GM12891 (cell line): ENCODE results near the gene MESP2.

ENCODE experiments used
- DNase-seq: peaks from one replicate; pipeline ENCODE4 v3.0.0; 2011; ENCODE audit warnings: low spot score; ENCODE audit not compliant: insufficient read length
- FAIRE-seq: peaks from 2 replicates; lab custom pipeline; 2011; peaks lifted over from hg19 to GRCh38; lab: Jason Lieb, UNC
- PAX5 ChIP-seq: IDR thresholded peaks from 2 replicates; pipeline ENCODE4 v1.6.1; 2011; ENCODE audit warnings: low read length, moderate library complexity, mild to moderate bottlenecking; ENCODE audit not compliant: insufficient read depth, severe bottlenecking
- POLR2A ChIP-seq: IDR thresholded peaks from 2 replicates; pipeline ENCODE4 v1.6.1; 2011; ENCODE audit warnings: low read depth, low read length, control low read depth
- POLR2AphosphoS5 ChIP-seq: IDR thresholded peaks from 2 replicates; pipeline ENCODE4 v1.6.1; 2011; ENCODE audit warnings: low read depth, low read length, control low read depth
- POU2F2 ChIP-seq: IDR thresholded peaks from 2 replicates; pipeline ENCODE4 v1.6.1; 2011; ENCODE audit warnings: low read depth, mild to moderate bottlenecking, control low read depth, low read length, moderate library complexity
- SPI1 ChIP-seq: IDR thresholded peaks from 2 replicates; pipeline ENCODE4 v1.6.1; 2011; ENCODE audit warnings: low read depth, low read length, control low read depth
- TAF1 ChIP-seq: IDR thresholded peaks from 2 replicates; pipeline ENCODE4 v1.6.1; 2011; ENCODE audit warnings: low read depth, low read length, control low read depth

Gene MESP2

DNA sequence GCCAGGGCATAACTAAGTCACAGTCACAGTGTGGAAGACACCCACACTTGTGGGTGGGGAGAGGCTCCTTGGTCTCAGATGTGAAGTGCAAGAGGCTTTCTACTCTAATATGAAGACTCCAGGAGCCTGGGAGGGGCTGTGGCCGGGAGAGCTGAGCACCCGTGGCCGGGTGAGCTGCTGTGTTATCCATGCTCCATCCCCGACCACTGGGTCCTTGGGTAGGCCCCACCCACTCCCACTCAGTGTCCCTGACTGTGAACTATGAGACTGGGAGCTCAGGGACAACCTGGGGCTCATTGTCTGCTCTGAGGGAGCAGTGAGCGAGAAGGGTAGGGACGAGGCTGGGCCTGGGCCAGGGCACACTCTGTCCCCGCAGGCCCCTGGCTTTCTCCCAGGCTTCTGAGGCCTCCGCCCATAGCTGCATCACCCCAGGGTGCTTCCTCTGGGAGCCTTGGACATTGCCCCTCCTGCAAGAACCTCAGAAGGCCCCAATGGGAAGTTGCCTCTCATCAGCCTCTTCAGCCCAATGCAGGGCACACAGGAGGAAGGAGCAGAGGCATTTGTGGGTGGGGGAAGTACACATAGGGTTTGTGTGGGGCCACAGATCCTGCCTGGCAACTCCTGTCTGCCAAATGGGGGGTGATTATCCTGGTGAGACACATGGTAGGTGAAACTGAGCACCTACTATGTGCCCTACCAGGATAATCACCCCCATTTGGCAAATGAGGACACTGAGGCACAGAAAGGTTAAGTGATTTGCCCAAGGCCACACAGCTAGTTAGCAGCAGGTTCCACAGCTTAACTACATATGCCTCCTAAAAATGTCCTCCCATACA, 36.1 kb downstream of the MESP2 start:
- FAIRE-seq: no peak
- DNase-seq: no peak
- no peak for TF ChIP-seq POLR2AphosphoS5
- no peak for TF ChIP-seq PAX5
- TF ChIP-seq POLR2A: no peak
- no peak for TF ChIP-seq SPI1
- TF ChIP-seq TAF1: no peak
- TF ChIP-seq POU2F2: no peak

DNA sequence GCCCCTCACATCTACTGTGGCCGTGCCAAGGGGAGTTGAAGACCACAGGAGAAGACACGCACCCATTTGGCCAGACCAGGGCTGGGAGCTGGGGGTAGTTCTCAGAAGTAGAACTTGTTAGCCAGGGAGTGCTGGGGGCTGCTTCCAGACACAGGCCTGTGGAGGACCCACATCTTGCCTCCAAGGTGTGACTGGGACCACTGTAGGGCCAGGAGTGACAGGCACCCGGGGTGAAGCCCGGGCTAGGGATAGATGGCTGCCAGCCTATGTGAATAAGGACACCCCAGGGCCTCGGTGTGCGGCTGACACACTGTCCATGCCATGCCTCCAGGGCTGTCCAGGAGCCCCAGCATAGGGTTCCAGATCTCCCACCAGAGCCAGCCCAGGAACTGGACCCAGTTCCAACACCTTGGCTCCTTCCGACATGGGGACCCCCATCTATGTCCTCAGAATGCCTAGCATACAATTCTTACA, 36.8 kb downstream of the MESP2 start:
- no peak for FAIRE-seq
- TF ChIP-seq POU2F2 (no peak), TAF1 (no peak), SPI1 (no peak), POLR2A (no peak), POLR2AphosphoS5 (no peak), PAX5 (no peak)
- DNase-seq: no peak

DNA sequence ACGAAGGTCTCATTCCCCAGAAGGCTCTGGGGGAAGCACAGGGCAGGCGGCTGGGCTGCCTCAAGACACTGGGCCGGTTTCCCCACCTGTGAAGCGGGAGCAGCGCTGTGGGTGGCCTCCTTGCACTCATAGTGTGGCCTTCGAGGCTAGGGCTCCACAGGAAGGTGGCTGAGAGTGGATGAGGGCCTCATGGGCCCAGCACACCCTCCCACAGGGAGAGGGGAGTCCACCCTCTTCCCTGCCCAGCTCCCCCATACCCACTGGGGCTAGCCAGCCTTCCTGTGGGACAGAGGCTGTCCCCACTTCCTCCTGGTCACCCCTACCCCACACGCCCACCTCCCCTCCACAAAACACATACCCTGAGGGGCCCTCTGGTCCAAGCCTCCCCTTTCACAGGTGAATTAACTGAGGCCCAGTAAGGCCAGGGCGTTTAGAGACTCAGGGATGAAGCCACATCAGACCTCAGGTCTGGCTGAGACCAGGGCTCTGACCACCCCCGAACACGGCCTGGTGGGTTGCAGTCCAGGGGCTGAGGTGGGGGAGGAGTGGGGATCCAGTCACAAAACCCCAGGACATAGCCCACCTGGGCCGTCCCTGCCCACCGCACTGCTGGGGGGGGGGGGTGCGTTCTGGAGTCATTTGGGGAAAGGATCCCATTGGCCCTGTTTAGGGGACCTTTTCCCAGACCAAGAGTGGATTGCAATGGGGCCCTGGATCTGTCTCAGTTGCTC, 37.4 kb downstream of the MESP2 start:
- DNase-seq (no peak), FAIRE-seq (no peak)
- TF ChIP-seq TAF1 (no peak), SPI1 (no peak), PAX5 (no peak), POLR2A (no peak), POLR2AphosphoS5 (no peak), POU2F2 (no peak)

DNA sequence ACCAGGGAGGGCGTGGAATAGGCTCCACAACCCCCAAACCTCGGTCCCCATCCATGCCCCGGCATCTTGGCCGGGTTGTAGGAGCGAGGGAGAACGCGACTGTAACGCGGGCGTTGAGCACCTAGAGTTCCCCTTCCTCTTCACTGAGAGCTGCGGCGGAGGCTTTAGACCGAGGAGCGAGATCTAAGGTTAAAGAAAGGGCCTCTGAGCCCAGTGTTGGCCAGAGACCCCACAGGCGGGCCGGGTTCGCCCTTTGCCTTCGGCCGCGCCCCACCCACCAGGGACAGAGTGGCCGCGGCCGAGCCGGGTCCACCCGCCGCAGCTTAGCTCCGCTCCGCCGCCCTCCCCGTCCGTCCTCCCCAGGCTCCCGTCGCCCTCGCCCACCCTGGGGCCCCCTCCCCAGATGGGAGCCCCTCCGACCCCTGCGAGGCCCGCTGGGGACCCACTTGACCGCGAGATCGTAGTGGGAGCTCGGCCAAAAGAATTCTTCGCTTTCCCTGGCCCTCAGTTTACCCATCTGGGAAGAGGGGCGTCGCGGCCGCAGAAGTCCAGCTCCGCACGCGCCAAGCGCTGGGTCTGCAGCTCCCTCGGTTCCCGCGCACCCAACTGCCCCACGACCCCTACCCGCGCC, 38.1 kb downstream of the MESP2 start:
- FAIRE-seq (no peak), DNase-seq (no peak)
- TF ChIP-seq POLR2A (no peak), SPI1 (no peak), PAX5 (no peak), POLR2AphosphoS5 (no peak), POU2F2 (no peak), TAF1 (no peak)

DNA sequence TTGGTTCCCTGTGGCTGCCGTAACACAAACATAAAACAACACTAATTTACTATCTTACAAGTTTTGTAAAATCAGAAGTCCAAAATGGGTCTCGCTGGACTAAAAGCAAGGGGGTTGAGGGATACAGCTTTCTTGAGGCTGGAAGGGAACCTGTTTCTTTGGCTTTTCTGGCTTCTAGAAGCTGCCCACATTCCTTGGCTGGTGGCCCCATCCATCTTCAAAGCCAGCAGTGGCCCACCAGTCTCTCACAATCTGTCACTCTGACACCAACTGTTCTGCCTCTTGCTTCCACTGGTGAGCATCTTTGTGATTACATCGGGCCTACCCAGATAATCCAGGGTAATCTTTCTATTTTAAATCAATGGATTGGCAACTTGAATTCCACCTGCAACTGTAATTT, 39.6 kb downstream of the MESP2 start:
- FAIRE-seq (no peak), DNase-seq (no peak)
- TF ChIP-seq SPI1: no peak
- TF ChIP-seq PAX5: no peak
- no peak for TF ChIP-seq POLR2A
- no peak for TF ChIP-seq POLR2AphosphoS5
- no peak for TF ChIP-seq TAF1
- TF ChIP-seq POU2F2: no peak

DNA sequence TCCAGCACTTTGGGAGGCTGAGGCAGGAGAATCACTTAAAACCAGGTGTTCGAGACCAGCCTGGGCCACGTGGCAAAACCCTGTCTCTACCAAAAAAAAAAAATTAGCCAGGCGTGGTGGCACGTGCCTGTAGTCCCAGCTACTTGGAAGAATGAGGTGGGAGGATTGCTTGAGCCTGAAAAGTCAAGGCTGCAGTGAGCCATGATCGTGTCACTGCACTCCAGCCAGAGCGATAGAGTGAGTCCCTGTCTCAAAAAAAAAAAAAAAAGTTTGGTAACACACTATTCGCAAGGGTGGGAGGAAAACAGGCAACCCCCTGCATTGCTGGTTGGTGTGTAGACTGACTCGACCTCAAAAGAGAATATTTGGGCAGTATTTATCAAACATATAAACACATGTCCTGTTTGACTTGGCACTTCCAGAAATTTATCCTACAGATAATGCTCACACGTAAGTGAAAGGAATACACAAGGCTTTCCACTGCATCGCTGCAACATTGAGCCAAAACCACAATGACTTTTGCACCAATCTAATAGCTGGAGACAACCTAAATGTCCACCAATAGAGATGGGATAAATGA, 41.7 kb downstream of the MESP2 start:
- DNase-seq (no peak), FAIRE-seq (no peak)
- TF ChIP-seq TAF1 (no peak), POLR2AphosphoS5 (no peak), POLR2A (no peak), SPI1 (no peak), POU2F2 (no peak), PAX5 (no peak)

DNA sequence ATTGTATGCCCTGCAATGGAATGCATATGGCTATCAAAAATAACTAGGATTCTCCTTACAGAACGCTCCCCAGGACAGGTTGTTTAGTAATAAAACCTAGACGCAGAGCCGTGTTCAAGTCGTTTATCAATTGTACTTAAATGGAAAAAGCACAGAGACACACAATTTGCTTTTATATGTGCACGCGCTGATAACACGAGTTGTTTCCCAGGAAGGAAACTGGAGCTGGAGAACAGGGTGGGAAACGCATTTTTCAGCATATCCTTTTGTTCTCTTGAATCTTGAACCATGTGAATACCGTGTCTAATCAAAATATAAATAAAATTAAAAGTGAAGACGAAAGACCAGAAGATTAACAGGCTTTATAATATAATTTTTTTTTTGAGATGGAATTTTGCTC, 42.2 kb downstream of the MESP2 start:
- no peak for FAIRE-seq
- DNase-seq: no peak
- TF ChIP-seq POLR2AphosphoS5 (no peak), SPI1 (no peak), POU2F2 (no peak), PAX5 (no peak), POLR2A (no peak), TAF1 (no peak)

DNA sequence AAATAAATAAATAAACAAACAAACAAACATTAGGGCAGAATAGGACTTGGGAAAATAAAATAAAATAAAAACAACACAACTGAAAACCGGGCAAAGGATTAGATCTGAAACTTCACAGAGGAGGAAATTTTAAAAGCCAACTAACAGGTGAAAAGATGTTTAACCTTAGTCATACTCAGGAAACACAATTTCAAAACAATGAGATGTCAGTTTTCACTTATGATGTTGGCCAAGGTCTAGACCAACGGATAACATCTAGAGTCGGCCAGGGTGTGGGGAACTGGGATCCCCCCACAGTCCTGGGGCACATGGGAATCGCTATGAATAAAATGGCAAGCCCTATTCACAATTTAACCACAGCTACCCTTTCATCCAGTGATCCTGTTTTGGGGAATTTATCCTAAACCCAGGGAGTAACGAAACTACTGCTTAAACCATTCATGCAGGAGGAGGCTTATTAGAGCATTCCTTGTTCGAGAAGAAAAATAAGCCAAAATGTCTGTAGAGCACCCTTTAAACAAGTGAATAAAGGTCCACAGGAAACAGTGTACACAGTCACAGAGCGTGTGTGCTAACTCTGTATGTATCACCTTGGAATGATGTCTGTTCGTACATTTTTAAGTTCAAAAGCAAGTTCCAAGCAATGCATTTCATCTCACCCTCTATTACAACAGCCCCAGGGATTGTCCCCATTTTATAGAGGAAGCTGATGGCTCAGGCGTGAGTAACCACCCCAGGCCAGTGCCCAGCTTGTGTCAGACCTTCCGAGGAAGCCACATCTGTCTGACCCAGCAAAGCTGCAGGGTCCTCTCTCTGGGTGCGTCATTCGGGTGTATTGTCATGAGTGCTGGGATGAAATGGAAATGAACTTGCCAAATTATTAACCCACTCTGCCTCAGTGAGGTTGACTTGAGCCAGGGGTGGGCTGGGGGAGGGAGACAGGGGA, 44.8 kb downstream of the MESP2 start:
- DNase-seq (no peak), FAIRE-seq (no peak)
- TF ChIP-seq POLR2A (no peak), SPI1 (no peak), TAF1 (no peak), PAX5 (no peak), POU2F2 (no peak), POLR2AphosphoS5 (no peak)

DNA sequence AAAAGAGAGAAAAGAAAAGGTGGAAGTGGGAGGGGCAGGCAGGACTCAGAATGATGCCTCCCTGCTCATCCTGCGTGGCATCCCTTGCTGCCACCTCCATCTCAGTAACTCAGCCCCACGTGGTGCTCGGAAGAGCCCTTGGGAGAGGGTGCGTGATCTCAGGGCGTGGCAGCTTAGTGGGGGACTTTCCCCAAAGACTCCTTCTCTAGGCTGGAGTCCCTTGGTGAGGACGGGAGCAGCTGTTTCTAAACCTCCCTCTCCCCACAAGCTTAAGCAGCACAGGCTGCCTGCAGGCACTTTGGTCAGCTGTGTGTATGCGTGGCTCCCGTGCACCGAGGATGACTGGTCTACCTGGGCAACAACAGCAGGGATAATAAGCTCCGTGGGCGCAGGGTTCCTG, 45.9 kb downstream of the MESP2 start:
- no peak for FAIRE-seq
- TF ChIP-seq POLR2AphosphoS5: no peak
- TF ChIP-seq POLR2A: no peak
- TF ChIP-seq TAF1: no peak
- no peak for TF ChIP-seq PAX5
- no peak for TF ChIP-seq POU2F2
- no peak for TF ChIP-seq SPI1
- DNase-seq: no peak
